ENCODE data around the gene PPP2R2D. TPM values are rescaled to one million over a fixed set of nuclear protein-coding genes. Genes with fewer than 3 reads are reported as not detected.

Gene PPP2R2D
- polyA plus RNA-seq, 1 of the 3 experiments (the other 2 are of a cell fraction): 25.1 TPM

DNA sequence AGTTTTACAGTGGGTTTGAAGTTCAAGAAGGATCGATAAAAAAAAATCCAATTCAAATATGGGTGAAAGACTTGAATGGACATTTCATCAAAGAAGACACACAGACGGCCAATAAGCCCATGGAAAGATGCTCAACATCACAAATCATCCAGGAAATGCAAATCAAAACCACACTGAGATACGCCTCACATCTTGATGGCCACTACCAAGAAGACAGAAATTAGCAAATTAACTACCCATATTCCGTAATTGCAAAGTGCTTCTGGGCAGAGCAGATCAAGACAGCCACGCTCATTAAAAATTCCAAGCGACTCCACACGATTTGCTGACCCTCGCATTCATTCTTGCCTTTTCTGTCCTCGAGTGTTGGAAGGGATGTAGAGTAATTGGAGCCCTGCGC is 34.1 kb upstream of the PPP2R2D start (continued):
- TF ChIP-seq, protein P1, sequence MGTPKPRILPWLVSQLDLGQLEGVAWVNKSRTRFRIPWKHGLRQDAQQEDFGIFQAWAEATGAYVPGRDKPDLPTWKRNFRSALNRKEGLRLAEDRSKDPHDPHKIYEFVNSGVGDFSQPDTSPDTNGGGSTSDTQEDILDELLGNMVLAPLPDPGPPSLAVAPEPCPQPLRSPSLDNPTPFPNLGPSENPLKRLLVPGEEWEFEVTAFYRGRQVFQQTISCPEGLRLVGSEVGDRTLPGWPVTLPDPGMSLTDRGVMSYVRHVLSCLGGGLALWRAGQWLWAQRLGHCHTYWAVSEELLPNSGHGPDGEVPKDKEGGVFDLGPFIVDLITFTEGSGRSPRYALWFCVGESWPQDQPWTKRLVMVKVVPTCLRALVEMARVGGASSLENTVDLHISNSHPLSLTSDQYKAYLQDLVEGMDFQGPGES (IDR thresholded peaks at IDR 0.05; ENCODE audit: low read depth, low read length): no peak
- no peak for TF ChIP-seq TAF1 (IDR thresholded peaks at IDR 0.05; ENCODE audit: borderline replicate concordance, low read depth, low read length)
- TF ChIP-seq TEAD4 (IDR thresholded peaks at IDR 0.05; ENCODE audit: borderline replicate concordance, insufficient read depth): no peak
- TF ChIP-seq FOXJ3 (CRISPR knock-in tag; IDR thresholded peaks at IDR 0.05): no peak
- TF ChIP-seq, protein P2, sequence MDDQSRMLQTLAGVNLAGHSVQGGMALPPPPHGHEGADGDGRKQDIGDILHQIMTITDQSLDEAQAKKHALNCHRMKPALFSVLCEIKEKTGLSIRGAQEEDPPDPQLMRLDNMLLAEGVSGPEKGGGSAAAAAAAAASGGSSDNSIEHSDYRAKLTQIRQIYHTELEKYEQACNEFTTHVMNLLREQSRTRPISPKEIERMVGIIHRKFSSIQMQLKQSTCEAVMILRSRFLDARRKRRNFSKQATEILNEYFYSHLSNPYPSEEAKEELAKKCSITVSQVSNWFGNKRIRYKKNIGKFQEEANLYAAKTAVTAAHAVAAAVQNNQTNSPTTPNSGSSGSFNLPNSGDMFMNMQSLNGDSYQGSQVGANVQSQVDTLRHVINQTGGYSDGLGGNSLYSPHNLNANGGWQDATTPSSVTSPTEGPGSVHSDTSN (IDR thresholded peaks at IDR 0.05): no peak

DNA sequence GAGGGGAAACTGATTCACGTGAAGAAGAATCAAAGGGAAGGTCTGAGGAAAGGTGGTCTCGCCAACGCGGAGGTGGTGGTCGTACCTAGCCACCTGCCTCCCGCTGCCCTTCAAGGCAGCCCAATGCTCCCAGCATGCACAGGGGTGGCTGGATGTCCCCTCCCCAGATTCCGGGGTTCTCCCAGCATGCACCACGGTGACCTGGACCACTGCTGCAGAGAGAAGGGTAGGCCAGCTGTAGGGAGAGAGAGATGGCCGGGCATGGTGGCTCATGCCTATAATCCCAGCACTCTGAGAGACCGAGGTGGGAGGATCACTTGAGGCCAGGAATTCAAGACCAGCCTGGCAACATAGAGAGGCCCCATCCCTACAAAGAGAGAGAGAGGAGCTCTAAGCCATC is 32.4 kb upstream of the PPP2R2D start:
- Histone ChIP-seq H4K20me1 (ENCODE audit: insufficient read depth) (no peaks in the 10 kb centered on the region), H2AFZ (ENCODE audit: low read depth) (no peak overlapping the region), H3K27me3 (ENCODE audit: insufficient read depth) (no peaks in the 10 kb centered on the region), H3K79me2 (ENCODE audit: insufficient read depth) (no peaks in the 10 kb centered on the region), H3K4me1 (ENCODE audit: control insufficient read depth in 1 of 2, insufficient read depth in 2 of 2, low read depth in 1 of 2, low read length in 1 of 2) (no peaks in the 10 kb centered on the region), H3K4me2 (no peak overlapping the region), H3K27ac (ENCODE audit: low read depth in 2 of 2, low read length in 1 of 2) (no peak overlapping the region), H3K9ac (no peak overlapping the region), H3K9me3 (no peaks in the 10 kb centered on the region), H3F3A (replicated peaks; ENCODE audit: insufficient read depth) (no peaks in the 10 kb centered on the region), H3K9me2 (no peaks in the 10 kb centered on the region), H3K4me3 (ENCODE audit: low read depth in 2 of 2, low read length in 1 of 2) (no peak overlapping the region), H3K36me3 (replicated peaks in 1 of 2; ENCODE audit: control insufficient read depth in 1 of 2, insufficient read depth in 2 of 2, low read length in 1 of 2) (no peaks in the 10 kb centered on the region)
- POLR2A ChIA-PET: no interaction called here
- no peak for DNase-seq
- TF ChIP-seq SMC3 (IDR thresholded peaks at IDR 0.05; ENCODE audit: low read depth, low read length): no peak
- TF ChIP-seq NRF1 (IDR thresholded peaks at IDR 0.05; ENCODE audit: low read depth, low read length): no peak
- TF ChIP-seq MXI1 (IDR thresholded peaks at IDR 0.05; ENCODE audit: low read depth, low read length): no peak
- WGBS (ENCODE audit: low lambda C conversion rate): 40% methylated on average over 10 of the region's 10 CpGs
- CTCF ChIA-PET: interaction anchor here (1.0 to 2.8 kb wide), 3 partner anchors 14 to 556 kb away, joined by 4 to 11 read pairs (median 7); no protein-coding TSS in a partner anchor

DNA sequence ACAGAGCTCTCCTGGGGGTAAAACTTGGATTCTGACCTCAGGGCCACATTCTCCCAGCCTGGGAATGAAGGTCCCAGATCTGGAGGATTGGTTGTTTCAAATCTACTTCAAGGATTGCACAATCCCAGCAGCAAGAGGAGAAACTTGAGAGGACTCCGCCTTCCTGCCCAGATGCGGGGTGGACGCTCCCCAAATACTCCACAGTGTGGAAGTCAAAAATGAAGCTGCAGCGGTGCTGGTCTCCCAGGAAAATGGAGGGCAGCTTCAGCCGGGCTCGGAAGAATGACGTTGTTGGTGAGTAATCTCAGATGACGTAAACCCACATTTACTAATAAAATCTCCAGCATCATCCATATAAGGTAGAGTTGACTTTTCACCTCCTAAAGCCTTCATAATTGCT is 31.5 kb upstream of the PPP2R2D start:
- Histone ChIP-seq H3K4me2 (no peak overlapping the region), H3K79me2 (ENCODE audit: insufficient read depth) (no peaks in the 10 kb centered on the region), H3F3A (replicated peaks; ENCODE audit: insufficient read depth) (no peaks in the 10 kb centered on the region), H3K4me3 (ENCODE audit: low read depth in 2 of 2, low read length in 1 of 2) (no peak overlapping the region), H3K9me3 (no peaks in the 10 kb centered on the region), H3K36me3 (replicated peaks in 1 of 2; ENCODE audit: control insufficient read depth in 1 of 2, insufficient read depth in 2 of 2, low read length in 1 of 2) (no peaks in the 10 kb centered on the region), H2AFZ (ENCODE audit: low read depth) (no peak overlapping the region), H3K27ac (ENCODE audit: low read depth in 2 of 2, low read length in 1 of 2) (no peak overlapping the region), H4K20me1 (ENCODE audit: insufficient read depth) (no peaks in the 10 kb centered on the region), H3K9ac (no peak overlapping the region), H3K9me2 (no peaks in the 10 kb centered on the region), H3K4me1 (ENCODE audit: control insufficient read depth in 1 of 2, insufficient read depth in 2 of 2, low read depth in 1 of 2, low read length in 1 of 2) (no peaks in the 10 kb centered on the region), H3K27me3 (ENCODE audit: insufficient read depth) (no peaks in the 10 kb centered on the region)
- POLR2A ChIA-PET: no interaction called here
- DNase-seq: no peak
- 75% methylated on average over 8 of the region's 8 CpGs for WGBS (ENCODE audit: low lambda C conversion rate)
- CTCF ChIA-PET: interaction anchor here (0.5 to 2.8 kb wide), 6 partner anchors 11 to 644 kb away, joined by 3 to 11 read pairs (median 4); no protein-coding TSS in a partner anchor
- TF ChIP-seq FOSL2 (IDR thresholded peaks at IDR 0.05; ENCODE audit: borderline replicate concordance, low read depth): no peak
- TF ChIP-seq, protein P3, sequence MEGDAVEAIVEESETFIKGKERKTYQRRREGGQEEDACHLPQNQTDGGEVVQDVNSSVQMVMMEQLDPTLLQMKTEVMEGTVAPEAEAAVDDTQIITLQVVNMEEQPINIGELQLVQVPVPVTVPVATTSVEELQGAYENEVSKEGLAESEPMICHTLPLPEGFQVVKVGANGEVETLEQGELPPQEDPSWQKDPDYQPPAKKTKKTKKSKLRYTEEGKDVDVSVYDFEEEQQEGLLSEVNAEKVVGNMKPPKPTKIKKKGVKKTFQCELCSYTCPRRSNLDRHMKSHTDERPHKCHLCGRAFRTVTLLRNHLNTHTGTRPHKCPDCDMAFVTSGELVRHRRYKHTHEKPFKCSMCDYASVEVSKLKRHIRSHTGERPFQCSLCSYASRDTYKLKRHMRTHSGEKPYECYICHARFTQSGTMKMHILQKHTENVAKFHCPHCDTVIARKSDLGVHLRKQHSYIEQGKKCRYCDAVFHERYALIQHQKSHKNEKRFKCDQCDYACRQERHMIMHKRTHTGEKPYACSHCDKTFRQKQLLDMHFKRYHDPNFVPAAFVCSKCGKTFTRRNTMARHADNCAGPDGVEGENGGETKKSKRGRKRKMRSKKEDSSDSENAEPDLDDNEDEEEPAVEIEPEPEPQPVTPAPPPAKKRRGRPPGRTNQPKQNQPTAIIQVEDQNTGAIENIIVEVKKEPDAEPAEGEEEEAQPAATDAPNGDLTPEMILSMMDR (IDR thresholded peaks at IDR 0.05): no peak
- no peak for TF ChIP-seq NRF1 (IDR thresholded peaks at IDR 0.05; ENCODE audit: low read depth, low read length)
- no peak for TF ChIP-seq EP300 (IDR thresholded peaks at IDR 0.05; ENCODE audit: borderline replicate concordance in 1 of 2, low read depth in 1 of 2, low read length in 1 of 2)
- no peak for TF ChIP-seq TCF12 (IDR thresholded peaks at IDR 0.05)
- TF ChIP-seq MEF2A (IDR thresholded peaks at IDR 0.05; ENCODE audit: borderline replicate concordance, low read depth): no peak
- no peak for TF ChIP-seq GABPA (IDR thresholded peaks at IDR 0.05; ENCODE audit: low read depth)
- TF ChIP-seq GATA2 (CRISPR knock-in tag; IDR thresholded peaks at IDR 0.05): no peak
- TF ChIP-seq FOXJ3 (CRISPR knock-in tag; IDR thresholded peaks at IDR 0.05): no peak
- TF ChIP-seq MXI1 (IDR thresholded peaks at IDR 0.05; ENCODE audit: low read depth, low read length): no peak

All from SK-N-SH (cell line).